CD4-positive, CD25-positive, alpha-beta regulatory T cell (primary cell): Measurements from ENCODE around the gene BET1. TPM values are rescaled to one million over a fixed set of nuclear protein-coding genes. Genes with fewer than 3 reads are reported as not detected.

Source experiments
- ATAC-seq, 2 donors: fragments of 150-1000 bp; cut with Tn5 transposase; one replicate each; pipeline ENCODE4 v1.10.0; 2021; ENCODE audit warnings: low read depth in 2 of 2, moderate number of reproducible peaks in 2 of 2, moderate library complexity in 1 of 2
- DNase-seq, 3 donors: peaks; one replicate each; pipeline versions ENCODE4 v3.0.0 to v3.0.0-alpha.2; 2012 to 2022; ENCODE audit warnings: mixed read lengths in 1 of 3
- H3K27ac ChIP-seq: one replicate; pipeline ENCODE4 v1.7.0; 2013; ENCODE audit warnings: mild to moderate bottlenecking, low read length; ENCODE audit not compliant: insufficient read depth, poor library complexity, severe bottlenecking
- H3K27me3 ChIP-seq: one replicate; pipeline ENCODE4 v1.7.0; 2013; ENCODE audit warnings: low read length; ENCODE audit not compliant: control insufficient read depth, insufficient read depth
- H3K36me3 ChIP-seq: one replicate; pipeline ENCODE4 v1.7.0; 2013; ENCODE audit warnings: mild to moderate bottlenecking, low read length, moderate library complexity; ENCODE audit not compliant: control insufficient read depth, insufficient read depth
- H3K4me1 ChIP-seq: 2 replicates; pipeline ENCODE4 v1.7.0; 2013; ENCODE audit warnings: mild to moderate bottlenecking, low read length; ENCODE audit not compliant: insufficient read depth, control insufficient read depth, poor library complexity, severe bottlenecking
- H3K4me3 ChIP-seq: one replicate; pipeline ENCODE4 v1.7.0; 2013; ENCODE audit warnings: low read depth, mild to moderate bottlenecking, low read length, moderate library complexity
- H3K9me3 ChIP-seq, 2 experiments: 1 replicate in 1 of 2; 2 replicates in 1 of 2; pipeline ENCODE4 v1.7.0; 2013; ENCODE audit warnings: low read length in 2 of 2, mild to moderate bottlenecking in 1 of 2, moderate library complexity in 1 of 2; ENCODE audit not compliant: control insufficient read depth in 2 of 2
- H3K27ac Mint-ChIP-seq, 3 donors: one replicate each; pipeline ENCODE4 v1.8.0; 2020 to 2022; ENCODE audit warnings: mild to moderate bottlenecking in 3 of 3, mixed read lengths in 3 of 3, moderate library complexity in 2 of 3
- H3K27me3 Mint-ChIP-seq: one replicate; pipeline ENCODE4 v1.8.0; 2022; ENCODE audit warnings: mild to moderate bottlenecking, mixed read lengths
- H3K36me3 Mint-ChIP-seq: one replicate; pipeline ENCODE4 v1.8.0; 2020; ENCODE audit warnings: mixed read lengths
- H3K4me1 Mint-ChIP-seq, 4 donors: one replicate each; pipeline ENCODE4 v1.8.0; 2020 to 2022; ENCODE audit warnings: mixed read lengths in 4 of 4, mild to moderate bottlenecking in 1 of 4
- H3K4me3 Mint-ChIP-seq, 4 donors: one replicate each; pipeline ENCODE4 v1.8.0; 2020 to 2022; ENCODE audit warnings: mild to moderate bottlenecking in 4 of 4, mixed read lengths in 4 of 4, moderate library complexity in 3 of 4
- H3K9me3 Mint-ChIP-seq, 7 donors: one replicate each; pipeline ENCODE4 v1.8.0; 2020 to 2022; ENCODE audit warnings: mixed read lengths in 7 of 7, mild to moderate bottlenecking in 3 of 7, moderate library complexity in 2 of 7
- polyA plus RNA-seq, 4 donors: library from polyadenylated mRNA; unstranded; fragments of 300-500 nt; fragmentation: Illumina TruSeq; gene quantifications; one replicate each; pipeline ENCODE4 v1.2.3, GENCODE V29; 2021
- total RNA-seq: library from RNA; stranded (reverse); gene quantifications from one replicate; pipeline ENCODE4 v1.2.3, GENCODE V29; 2022

Gene BET1, protein sequence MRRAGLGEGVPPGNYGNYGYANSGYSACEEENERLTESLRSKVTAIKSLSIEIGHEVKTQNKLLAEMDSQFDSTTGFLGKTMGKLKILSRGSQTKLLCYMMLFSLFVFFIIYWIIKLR
- total RNA-seq, result 11.4 TPM
- polyA plus RNA-seq, result 10 to 100 TPM; 14.5 to 23.4 (median 18.1) TPM

- ATAC-seq (peak; percentile 98), DNase-seq (peak; percentile 91 to 96 (median 93))
- H3K36me3 Mint-ChIP-seq, result peaks cover 3% of the 10 kb centered on the region
- Histone ChIP-seq H3K4me3 (peak within 1 kb of the TSS; percentile 98), H3K36me3 (peaks cover 2% of the 10 kb centered on the region), H3K4me1 (peaks cover 12% of the 10 kb centered on the region), H3K27ac (peak within 1 kb of the TSS; percentile 88), H3K9me3 (no peaks in the 10 kb centered on the region), H3K27me3 (peaks cover 4% of the 10 kb centered on the region)
- H3K9me3 Mint-ChIP-seq, result no peaks in the 10 kb centered on the region
- peak within 1 kb of the TSS; percentile 99 to 100 (median 99) for H3K27ac Mint-ChIP-seq
- peaks cover 8% of the 10 kb centered on the region for H3K27me3 Mint-ChIP-seq
- H3K4me1 Mint-ChIP-seq, result peaks cover 27 to 52% (median 35%) of the 10 kb centered on the region in 4 donors
- peak within 1 kb of the TSS; percentile 95 to 99 (median 99) for H3K4me3 Mint-ChIP-seq
Observed at GRCh38 chr7:94004024-94004951, at the start of gene BET1. TSS of gene BET1 (minus strand) at chr7:94004355. CDS start at chr7:94004216, 139 bp downstream.

GRCh38 chr7:94053532-94053931, 49.4 kb upstream of the BET1 start:
- H3K36me3 Mint-ChIP-seq, result no peaks in the 10 kb centered on the region
- no peak overlapping the region for H3K27ac ChIP-seq
- no peak for ATAC-seq
- peaks cover 0 to 2% (median 0%) of the 10 kb centered on the region in 4 donors for H3K4me1 Mint-ChIP-seq
- peaks cover 13% of the 10 kb centered on the region for H3K27me3 Mint-ChIP-seq
- DNase-seq, result no peak
- H3K36me3 ChIP-seq, result no peaks in the 10 kb centered on the region
- no peak overlapping the region for H3K4me3 Mint-ChIP-seq
- peaks cover 2% of the 10 kb centered on the region for H3K27me3 ChIP-seq
- peaks cover 0 to 3% (median 0%) of the 10 kb centered on the region in 7 donors for H3K9me3 Mint-ChIP-seq
- H3K4me3 ChIP-seq, result no peak overlapping the region
- H3K9me3 ChIP-seq, result no peaks in the 10 kb centered on the region
- no peaks in the 10 kb centered on the region for H3K4me1 ChIP-seq
- H3K27ac Mint-ChIP-seq, result no peak overlapping the region

- Histone ChIP-seq H3K9me3 (no peaks in the 10 kb centered on the region), H3K27ac (no peak overlapping the region), H3K4me1 (no peaks in the 10 kb centered on the region), H3K27me3 (peaks cover 2% of the 10 kb centered on the region), H3K36me3 (no peaks in the 10 kb centered on the region), H3K4me3 (no peak overlapping the region)
- no peaks in the 10 kb centered on the region for H3K36me3 Mint-ChIP-seq
- H3K4me3 Mint-ChIP-seq, result no peak overlapping the region
- no peak for DNase-seq
- no peak for ATAC-seq
- H3K9me3 Mint-ChIP-seq, result peaks cover 0 to 3% (median 0%) of the 10 kb centered on the region in 7 donors
- H3K27me3 Mint-ChIP-seq, result peaks cover 9% of the 10 kb centered on the region
- peaks cover 0 to 2% (median 0%) of the 10 kb centered on the region in 4 donors for H3K4me1 Mint-ChIP-seq
- no peak overlapping the region for H3K27ac Mint-ChIP-seq
Observed at GRCh38 chr7:94052398-94053180, 48.4 kb upstream of the BET1 start.

DNA sequence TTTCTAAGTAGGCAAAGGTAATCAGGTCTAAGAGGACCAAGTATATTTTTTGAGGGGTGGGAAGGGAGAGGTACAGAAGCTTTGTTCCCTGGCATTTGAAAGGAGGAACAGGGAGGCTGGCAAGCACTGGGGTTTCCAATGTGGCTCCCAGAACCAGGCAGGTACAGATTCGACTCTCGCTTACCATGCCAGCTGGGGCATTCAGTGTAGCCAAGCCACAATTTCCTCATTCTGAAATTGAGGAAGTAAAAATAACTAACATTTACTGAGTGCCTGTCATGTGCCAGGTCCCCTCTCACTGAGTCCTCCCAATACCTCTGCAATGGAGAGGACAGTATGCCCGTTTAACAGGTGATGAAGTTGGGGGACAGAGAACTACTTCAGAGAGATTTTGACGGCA, 45.9 kb upstream of the BET1 start:
- H3K9me3 Mint-ChIP-seq, result peaks cover 0 to 3% (median 0%) of the 10 kb centered on the region in 7 donors
- no peak for DNase-seq

GRCh38 chr7:94049615-94050014, 45.5 kb upstream of the BET1 start:
- peaks cover 9% of the 10 kb centered on the region for H3K27me3 Mint-ChIP-seq
- no peak overlapping the region for H3K4me3 ChIP-seq
- ATAC-seq, result peak in 1 of 2 donors; percentile 7

More for the DNA sequence above, 45.9 kb upstream of the BET1 start:
- H3K4me3 Mint-ChIP-seq, result no peak overlapping the region
- Histone ChIP-seq H3K9me3 (no peaks in the 10 kb centered on the region), H3K27me3 (peaks cover 2% of the 10 kb centered on the region), H3K27ac (no peak overlapping the region), H3K4me1 (no peaks in the 10 kb centered on the region), H3K36me3 (no peaks in the 10 kb centered on the region), H3K4me3 (no peak overlapping the region)
- H3K36me3 Mint-ChIP-seq, result no peaks in the 10 kb centered on the region
- H3K27me3 Mint-ChIP-seq, result peaks cover 9% of the 10 kb centered on the region
- peak; percentile 53 to 57 for ATAC-seq
- H3K27ac Mint-ChIP-seq, result peak overlapping the region in 1 of 3 donors; percentile 39
- peaks cover 0 to 2% (median 0%) of the 10 kb centered on the region in 4 donors for H3K4me1 Mint-ChIP-seq

DNA sequence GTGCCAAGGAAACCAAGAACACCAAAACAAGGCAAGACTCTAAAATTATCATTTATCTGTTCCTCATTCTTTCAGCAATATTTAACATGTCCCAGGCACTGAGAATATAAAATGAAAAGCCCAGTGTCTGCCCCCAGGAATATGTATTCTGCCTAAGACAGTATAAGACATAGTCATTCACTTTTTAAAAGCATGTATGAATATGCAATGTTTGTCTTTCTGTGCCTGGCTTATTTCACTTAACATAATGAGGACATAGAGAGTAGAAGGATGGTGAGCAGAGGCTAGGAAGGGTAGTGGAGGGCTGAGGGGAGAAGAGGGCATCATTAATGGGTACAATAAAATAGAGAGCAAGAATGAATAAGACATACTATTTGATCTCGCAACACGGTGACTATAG, 44.6 kb upstream of the BET1 start:
- no peaks in the 10 kb centered on the region for H3K4me1 ChIP-seq
- H3K27ac ChIP-seq, result no peak overlapping the region
- Mint-ChIP-seq H3K4me3 (no peak overlapping the region), H3K4me1 (peaks cover 0 to 2% (median 0%) of the 10 kb centered on the region in 4 donors), H3K27me3 (peaks cover 5% of the 10 kb centered on the region), H3K9me3 (peaks cover 0 to 3% (median 0%) of the 10 kb centered on the region in 7 donors), H3K36me3 (no peaks in the 10 kb centered on the region), H3K27ac (no peak overlapping the region)
- ATAC-seq (no peak), DNase-seq (no peak)
- no peaks in the 10 kb centered on the region for H3K9me3 ChIP-seq
- H3K4me3 ChIP-seq, result no peak overlapping the region
- peaks cover 2% of the 10 kb centered on the region for H3K27me3 ChIP-seq
- no peaks in the 10 kb centered on the region for H3K36me3 ChIP-seq

More at GRCh38 chr7:94049615-94050014, 45.5 kb upstream of the BET1 start:
- Mint-ChIP-seq H3K36me3 (no peaks in the 10 kb centered on the region), H3K9me3 (peaks cover 0 to 3% (median 0%) of the 10 kb centered on the region in 7 donors), H3K4me1 (peaks cover 0 to 2% (median 0%) of the 10 kb centered on the region in 4 donors), H3K27ac (peak overlapping the region in 1 of 3 donors; percentile 39), H3K4me3 (no peak overlapping the region)
- DNase-seq, result no peak
- Histone ChIP-seq H3K36me3 (no peaks in the 10 kb centered on the region), H3K9me3 (no peaks in the 10 kb centered on the region), H3K4me1 (no peaks in the 10 kb centered on the region), H3K27ac (no peak overlapping the region), H3K27me3 (peaks cover 2% of the 10 kb centered on the region)

GRCh38 chr7:94047956-94048355, 43.8 kb upstream of the BET1 start:
- no peak overlapping the region for H3K27ac Mint-ChIP-seq
- Histone ChIP-seq H3K36me3 (no peaks in the 10 kb centered on the region), H3K9me3 (no peaks in the 10 kb centered on the region), H3K4me1 (no peaks in the 10 kb centered on the region), H3K27ac (no peak overlapping the region), H3K4me3 (no peak overlapping the region), H3K27me3 (peaks cover 2% of the 10 kb centered on the region)
- DNase-seq (no peak), ATAC-seq (no peak)
- peaks cover 0 to 2% (median 0%) of the 10 kb centered on the region in 4 donors for H3K4me1 Mint-ChIP-seq
- H3K36me3 Mint-ChIP-seq, result no peaks in the 10 kb centered on the region
- peaks cover 4% of the 10 kb centered on the region for H3K27me3 Mint-ChIP-seq
- H3K4me3 Mint-ChIP-seq, result no peak overlapping the region
- peaks cover 0 to 3% (median 0%) of the 10 kb centered on the region in 7 donors for H3K9me3 Mint-ChIP-seq
